GM10248 (cell line): Measurements from ENCODE around the gene CHD9.

Experiments used
- CTCF ChIA-PET: fragments of 300-600 bp; sonication (Branson Sonifier 250); formaldehyde crosslinking; extraction: SDS; loops from one replicate; lab custom pipeline; 2021; ENCODE audit warnings: antibody characterized with exemption; lab: Yijun Ruan, JAX
- POLR2A ChIA-PET: fragments of 350-650 bp; sonication (Branson Sonifier 250); formaldehyde crosslinking; extraction: SDS; loops from one replicate; lab custom pipeline; 2020; ENCODE audit warnings: antibody characterized with exemption; lab: Yijun Ruan, JAX
- DNase-seq: peaks from one replicate; pipeline ENCODE4 v3.0.0; 2012; ENCODE audit errors: extremely low spot score
- CTCF ChIP-seq: IDR thresholded peaks from 2 replicates; pipeline ENCODE4 v1.5.1; 2012; ENCODE audit warnings: mild to moderate bottlenecking, low read depth; ENCODE audit errors: extremely low read depth, missing control alignments, control extremely low read depth

Gene CHD9

GRCh38 chr16:53209877-53210276 lies 155.1 kb downstream of the CHD9 start:
- ChIA-PET POLR2A (no interaction called here), CTCF (no interaction called here)
- no peak for DNase-seq
- no peak for TF ChIP-seq CTCF

GRCh38 chr16:53211253-53211652 lies 156.5 kb downstream of the CHD9 start:
- no peak for DNase-seq
- ChIA-PET POLR2A (no interaction called here), CTCF (no interaction called here)
- no peak for TF ChIP-seq CTCF

GRCh38 chr16:53212893-53213223 lies 158.1 kb downstream of the CHD9 start:
- POLR2A ChIA-PET, result no interaction called here
- no peak for TF ChIP-seq CTCF

GRCh38 chr16:53213542-53213941 lies 158.8 kb downstream of the CHD9 start:
- DNase-seq, result no peak
- POLR2A ChIA-PET, result no interaction called here
- CTCF ChIA-PET, result interaction anchor here (1.2 kb wide), 1 partner anchor 158 kb away, joined by 5 read pairs; the partner anchor contains the start of gene CHD9
- TF ChIP-seq CTCF, result no peak

More at GRCh38 chr16:53212893-53213223, 158.1 kb downstream of the CHD9 start:
- no peak for DNase-seq
- CTCF ChIA-PET, result interaction anchor here (0.8 to 1.2 kb wide), 3 partner anchors 52 to 158 kb away, joined by 3 to 5 read pairs (median 3); partner anchors contain the start of gene CHD9

- ChIA-PET POLR2A (no interaction called here), CTCF (interaction anchor here (1.2 to 2.6 kb wide), 2 partner anchors 9 to 155 kb away, joined by 3 to 12 read pairs; no protein-coding TSS in a partner anchor)
- no peak for TF ChIP-seq CTCF
- DNase-seq, result no peak
Measured at GRCh38 chr16:53216798-53217197, 162.0 kb downstream of the CHD9 start.

GRCh38 chr16:53219371-53219770 lies 164.6 kb downstream of the CHD9 start:
- no peak for TF ChIP-seq CTCF
- no peak for DNase-seq
- POLR2A ChIA-PET, result no interaction called here
- CTCF ChIA-PET, result interaction anchor here (2.7 to 3.0 kb wide), 2 partner anchors 12 to 164 kb away, joined by 13 to 20 read pairs; partner anchors contain the start of gene CHD9
